ENCODE measurements around the gene C8A. TPM values are rescaled to one million over a fixed set of nuclear protein-coding genes. Genes with fewer than 3 reads are reported as not detected.

Gene C8A
- total RNA-seq, 4 donors from 2014 or later, result not detected

DNA sequence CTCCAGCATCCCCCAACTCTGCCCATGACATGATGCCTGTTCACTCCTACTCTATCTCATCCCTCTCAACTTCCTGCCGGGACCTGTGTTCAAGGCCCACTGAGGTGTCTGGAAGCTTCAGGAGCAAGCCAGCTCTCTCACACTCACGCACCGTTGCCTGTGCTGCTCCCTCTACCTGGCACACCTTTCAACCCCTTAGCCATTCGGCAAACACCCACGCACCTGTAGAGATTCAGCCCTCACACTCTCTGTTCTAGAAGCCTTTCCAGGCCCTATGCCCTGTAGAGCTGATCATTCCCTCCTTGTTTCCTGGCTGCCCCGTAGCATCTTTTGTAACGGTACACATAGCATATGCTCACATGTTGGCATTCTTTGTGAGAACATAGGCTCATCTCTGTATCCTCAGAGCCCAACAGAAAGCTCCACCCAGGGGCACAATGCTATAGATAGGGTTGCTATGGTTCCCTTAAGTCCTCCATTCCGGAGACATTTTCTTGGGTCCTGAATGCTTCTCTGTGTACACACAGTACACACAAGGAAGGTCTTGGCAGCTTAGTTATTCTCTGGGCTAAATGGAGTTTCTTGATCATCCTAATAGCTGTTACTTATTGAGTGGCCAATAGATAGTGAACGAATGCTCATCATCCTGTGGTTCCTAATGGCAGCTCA lies 109.9 kb downstream of the C8A start:
- Histone ChIP-seq H3K27ac (replicated peaks in 1 of 4) (no peak overlapping the region), H3K9me3 (no peaks in the 10 kb centered on the region), H3K4me3 (no peak overlapping the region), H3K36me3 (no peaks in the 10 kb centered on the region), H3K4me1 (no peaks in the 10 kb centered on the region), H3K27me3 (no peaks in the 10 kb centered on the region)
- no peak for DNase-seq (ENCODE audit: extremely low spot score)
- 92% methylated on average over 9 of the region's 9 CpGs for WGBS
- TF ChIP-seq, protein P1, sequence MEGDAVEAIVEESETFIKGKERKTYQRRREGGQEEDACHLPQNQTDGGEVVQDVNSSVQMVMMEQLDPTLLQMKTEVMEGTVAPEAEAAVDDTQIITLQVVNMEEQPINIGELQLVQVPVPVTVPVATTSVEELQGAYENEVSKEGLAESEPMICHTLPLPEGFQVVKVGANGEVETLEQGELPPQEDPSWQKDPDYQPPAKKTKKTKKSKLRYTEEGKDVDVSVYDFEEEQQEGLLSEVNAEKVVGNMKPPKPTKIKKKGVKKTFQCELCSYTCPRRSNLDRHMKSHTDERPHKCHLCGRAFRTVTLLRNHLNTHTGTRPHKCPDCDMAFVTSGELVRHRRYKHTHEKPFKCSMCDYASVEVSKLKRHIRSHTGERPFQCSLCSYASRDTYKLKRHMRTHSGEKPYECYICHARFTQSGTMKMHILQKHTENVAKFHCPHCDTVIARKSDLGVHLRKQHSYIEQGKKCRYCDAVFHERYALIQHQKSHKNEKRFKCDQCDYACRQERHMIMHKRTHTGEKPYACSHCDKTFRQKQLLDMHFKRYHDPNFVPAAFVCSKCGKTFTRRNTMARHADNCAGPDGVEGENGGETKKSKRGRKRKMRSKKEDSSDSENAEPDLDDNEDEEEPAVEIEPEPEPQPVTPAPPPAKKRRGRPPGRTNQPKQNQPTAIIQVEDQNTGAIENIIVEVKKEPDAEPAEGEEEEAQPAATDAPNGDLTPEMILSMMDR (IDR thresholded peaks at IDR 0.05), result no peak
- TF ChIP-seq EP300 (IDR thresholded peaks at IDR 0.05) (no peak), POLR2A (IDR thresholded peaks at IDR 0.05; ENCODE audit: low read depth) (no peak)
- intact Hi-C loops (cut with DNase I), result no loop called here

DNA sequence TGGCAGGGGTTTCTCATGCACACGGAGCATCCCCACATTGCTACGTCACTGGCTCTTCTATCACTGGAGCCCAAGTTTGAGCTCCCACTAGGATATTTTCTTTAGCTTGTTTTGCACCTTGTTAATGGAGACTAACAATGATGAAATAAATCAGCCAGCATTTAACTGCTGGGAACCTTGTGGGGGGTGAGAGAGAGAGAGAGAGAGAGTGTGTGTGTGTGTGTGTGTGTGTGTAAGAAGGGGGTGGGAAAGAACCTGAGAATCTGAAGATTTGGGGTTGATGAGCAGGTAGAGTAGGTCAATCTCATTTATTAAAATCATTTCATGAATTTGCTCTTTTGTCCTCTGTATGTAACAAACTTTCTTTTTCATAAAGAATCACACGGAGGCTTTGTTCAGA lies 110.6 kb downstream of the C8A start:
- Histone ChIP-seq H3K4me3 (no peak overlapping the region), H3K36me3 (no peaks in the 10 kb centered on the region), H3K27me3 (no peaks in the 10 kb centered on the region), H3K9me3 (no peaks in the 10 kb centered on the region), H3K27ac (replicated peaks in 1 of 4) (no peak overlapping the region), H3K4me1 (no peaks in the 10 kb centered on the region)
- DNase-seq (ENCODE audit: extremely low spot score), result no peak
- no peak for TF ChIP-seq POLR2AphosphoS5 (IDR thresholded peaks at IDR 0.05)
- TF ChIP-seq EP300 (IDR thresholded peaks at IDR 0.05), result no peak
- TF ChIP-seq, protein P1 (IDR thresholded peaks at IDR 0.05), result no peak
- no peak for TF ChIP-seq POLR2A (IDR thresholded peaks at IDR 0.05; ENCODE audit: low read depth)
- intact Hi-C loops (cut with DNase I), result no loop called here
- 81% methylated on average over 3 of the region's 3 CpGs for WGBS

DNA sequence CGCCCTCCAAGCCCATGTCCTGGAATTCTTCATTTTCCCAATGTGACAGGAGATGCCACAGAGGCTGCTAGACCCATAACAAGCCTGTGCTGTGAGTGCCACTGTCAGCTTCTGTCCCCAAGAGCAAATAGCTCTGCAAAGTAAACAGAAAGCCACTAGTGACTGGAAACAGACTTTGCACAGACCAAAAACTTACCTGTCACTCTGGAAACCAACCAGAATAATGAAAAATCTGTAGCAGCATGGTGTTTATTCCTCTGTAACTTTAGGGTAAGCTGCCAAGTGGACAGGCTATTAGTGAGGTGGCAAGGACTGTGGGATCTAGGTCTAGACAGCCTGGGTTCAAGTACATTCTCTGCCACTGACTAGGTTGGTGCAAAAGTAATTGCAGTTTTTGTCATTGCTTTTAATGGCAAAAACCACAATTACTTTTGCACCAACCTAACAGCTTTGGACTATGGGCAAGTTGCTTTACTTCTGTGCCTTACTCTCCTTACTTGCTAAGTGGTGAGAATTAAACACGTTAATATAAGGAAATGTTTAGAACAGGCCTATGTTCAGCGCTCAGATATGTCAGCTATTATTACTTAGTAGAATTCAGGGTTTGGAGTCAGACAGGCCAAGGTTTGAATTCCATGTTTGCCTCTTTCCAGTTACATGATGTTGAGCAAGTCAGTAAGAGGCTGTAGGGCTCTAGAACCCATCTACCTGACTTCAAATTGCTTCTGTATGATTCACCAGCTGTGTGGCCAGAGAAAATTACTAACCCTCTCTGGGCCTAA lies 111.5 kb downstream of the C8A start, which contains the start of gene C8B:
C8B (minus strand) TSS at position 100 of the 782 bp plus-strand sequence; CDS start at position 33, 67 bp downstream.
- no peak for DNase-seq (ENCODE audit: extremely low spot score)
- Histone ChIP-seq H3K4me1 (no peaks in the 10 kb centered on the region), H3K36me3 (no peaks in the 10 kb centered on the region), H3K4me3 (no peak within 1 kb of the TSS), H3K9me3 (no peaks in the 10 kb centered on the region), H3K27ac (replicated peaks in 1 of 4) (no peak within 1 kb of the TSS), H3K27me3 (no peaks in the 10 kb centered on the region)
- 93% methylated on average over 3 of the region's 3 CpGs for WGBS
- intact Hi-C loops (cut with DNase I), result no loop called here
- TF ChIP-seq POLR2AphosphoS5 (IDR thresholded peaks at IDR 0.05) (no peak), POLR2A (IDR thresholded peaks at IDR 0.05; ENCODE audit: low read depth) (no peak), EP300 (IDR thresholded peaks at IDR 0.05) (no peak)
- TF ChIP-seq, protein P1 (IDR thresholded peaks at IDR 0.05), result no peak

DNA sequence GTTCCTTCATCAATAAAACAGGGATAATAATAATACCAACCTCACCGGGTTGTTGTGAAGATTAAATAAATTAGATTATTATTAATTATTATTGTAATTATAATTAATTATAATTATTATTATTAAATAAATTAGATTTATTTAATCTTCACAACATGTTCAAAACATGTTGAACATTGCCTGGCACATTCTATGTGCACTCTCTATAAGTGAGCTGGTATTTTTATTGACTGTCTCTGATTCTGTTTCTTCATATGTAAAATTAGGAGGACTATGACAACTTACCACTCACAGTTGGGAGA lies 112.1 kb downstream of the C8A start:
- WGBS, result 97% methylated on average over 1 of the region's 1 CpG
- Histone ChIP-seq H3K4me1 (no peaks in the 10 kb centered on the region), H3K27ac (replicated peaks in 1 of 4) (no peak overlapping the region), H3K27me3 (no peaks in the 10 kb centered on the region), H3K4me3 (no peak overlapping the region), H3K9me3 (no peaks in the 10 kb centered on the region), H3K36me3 (no peaks in the 10 kb centered on the region)
- TF ChIP-seq POLR2A (IDR thresholded peaks at IDR 0.05; ENCODE audit: low read depth), result no peak
- TF ChIP-seq EP300 (IDR thresholded peaks at IDR 0.05), result no peak
- TF ChIP-seq, protein P1 (IDR thresholded peaks at IDR 0.05), result no peak
- TF ChIP-seq POLR2AphosphoS5 (IDR thresholded peaks at IDR 0.05), result no peak
- intact Hi-C loops (cut with DNase I), result no loop called here
- DNase-seq (ENCODE audit: extremely low spot score), result no peak

All from esophagus muscularis mucosa (tissue), 4 donors.